Aorta (tissue), 5 donors: ENCODE measurements around the gene LYPD4. TPM values are rescaled to one million over a fixed set of nuclear protein-coding genes. Genes with fewer than 3 reads are reported as not detected.
"Not testable (repeated sequence)": the region's sequence is repeated elsewhere in the genome, so short reads cannot be mapped to it uniquely, and the experiment has no call there.

Experiments
- ATAC-seq: fragments of 200-7000 bp; cut with Tn5 transposase; one replicate; pipeline ENCODE4 v1.9.1; 2022; ENCODE audit warnings: moderate library complexity; ENCODE audit not compliant: low FRiP score
- DNase-seq, 2 donors: peaks; one replicate each; pipeline ENCODE4 v3.0.0-alpha.2; 2020
- H3K27ac ChIP-seq, 2 donors: one replicate each; pipeline ENCODE4 v1.5.1; 2013; ENCODE audit warnings: low read length in 2 of 2, mild to moderate bottlenecking in 2 of 2, moderate library complexity in 2 of 2, control low read depth in 1 of 2, inconsistent platforms in 1 of 2, low read depth in 1 of 2
- H3K27me3 ChIP-seq, 2 donors: one replicate each; pipeline ENCODE4 v1.6.1; 2013; ENCODE audit warnings: control low read depth in 1 of 2, low read length in 1 of 2, mild to moderate bottlenecking in 1 of 2, moderate library complexity in 1 of 2; ENCODE audit not compliant: insufficient read depth in 2 of 2, control insufficient read depth in 1 of 2
- H3K36me3 ChIP-seq, 2 donors: one replicate each; pipeline ENCODE4 v1.6.1; 2013; ENCODE audit warnings: control low read depth in 1 of 2, low read length in 1 of 2, mild to moderate bottlenecking in 1 of 2; ENCODE audit not compliant: insufficient read depth in 2 of 2, control insufficient read depth in 1 of 2
- H3K4me1 ChIP-seq, 2 donors: one replicate each; pipeline ENCODE4 v1.6.1; 2013; ENCODE audit warnings: low read length in 2 of 2, control low read depth in 1 of 2, mild to moderate bottlenecking in 1 of 2, moderate library complexity in 1 of 2; ENCODE audit not compliant: insufficient read depth in 2 of 2, control insufficient read depth in 1 of 2
- H3K4me3 ChIP-seq, 2 donors: one replicate each; pipeline ENCODE4 v1.5.1; 2013; ENCODE audit warnings: low read length in 2 of 2, control low read depth in 1 of 2, mild to moderate bottlenecking in 1 of 2
- H3K9me3 ChIP-seq: one replicate; pipeline ENCODE4 v1.6.1; 2013; ENCODE audit warnings: mild to moderate bottlenecking, low read length; ENCODE audit not compliant: control insufficient read depth
- WGBS, 2 donors: extraction: QIAGEN DNeasy Blood & Tissue Kit; methylation state at CpG; one replicate each; pipeline ENCODE4 v1.1.7; 2013; 5-methylcytosine and 5-hydroxymethylcytosine counted together
- intact Hi-C, 2 donors: fragments of 100-400 bp; cut with DNase I; formaldehyde crosslinking; loops; one replicate each; pipeline versions ENCODE4 v1.14.2 to v1.15.0; 2022
- polyA plus RNA-seq, 2 donors: library from polyadenylated mRNA; stranded (reverse); fragments of 200-250 nt; gene quantifications; one replicate each; pipeline ENCODE4 v1.2.3, GENCODE V29; 2013
- total RNA-seq, 2 donors: library from RNA; stranded (reverse); fragmentation: NEBNext Ultra II Directional; extraction: Animal tissue kit (Norgen Biotek cat#: 25700); gene quantifications; one replicate each; pipeline ENCODE4 v1.2.1, GENCODE V29; 2021
- donor health status: healthy with polysubstance abuse.
- donor health status: Bipolar disorder and iron deficiency.
- donor health status: DM: no; HTN: no; CAD: no.
- donor health status: DM: no; HTN: no; CAD: no.
- donor health status: DM: yes; HTN: yes; CAD: no.

The LYPD4 gene
- total and polyA plus RNA-seq, 4 donors: not detected

- 60 to 62% methylated on average over 9 of the region's 9 CpGs for WGBS, 2 donors
- DNase-seq: no peak
- H3K27ac ChIP-seq: no peak within 1 kb of the TSS
- no peaks in the 10 kb centered on the region for H3K36me3 ChIP-seq
- H3K4me1 ChIP-seq: no peaks in the 10 kb centered on the region
- peak; percentile 33 for ATAC-seq
- H3K9me3 ChIP-seq: no peaks in the 10 kb centered on the region
- intact Hi-C loops: no loop called here
- no peaks in the 10 kb centered on the region for H3K27me3 ChIP-seq
- no peak within 1 kb of the TSS for H3K4me3 ChIP-seq
Observed at GRCh38 chr19:41876847-41877832, 32.7 kb upstream of the LYPD4 start, which contains the start of gene CD79A. Gene CD79A (plus strand): TSS chr19:41877279. CDS start chr19:41877305, 26 bp downstream.

DNA sequence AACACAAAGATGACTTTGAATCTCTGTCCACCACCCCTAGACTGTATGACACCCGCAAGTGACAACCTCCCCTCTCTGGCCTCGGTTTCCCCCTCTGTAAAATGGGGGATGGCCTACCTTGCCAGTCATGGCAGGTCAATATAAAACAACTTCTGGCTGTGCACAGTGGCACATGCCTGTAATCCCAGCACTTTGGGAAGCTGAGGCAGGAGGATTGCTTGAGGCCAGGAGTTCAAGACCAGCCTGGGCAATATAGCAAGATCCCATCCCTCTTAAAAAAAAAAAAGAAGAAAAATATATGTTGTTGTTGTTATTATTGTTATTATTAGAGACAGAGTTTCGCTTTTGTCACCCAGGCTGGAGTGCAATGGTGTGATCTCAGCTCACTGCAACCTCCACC, 31.5 kb upstream of the LYPD4 start:
- H3K4me3 ChIP-seq, H3K27ac ChIP-seq, H3K27me3 ChIP-seq, H3K9me3 ChIP-seq, ATAC-seq, DNase-seq, intact Hi-C loops, H3K4me1 ChIP-seq, H3K36me3 ChIP-seq: not testable (repeated sequence)
- WGBS, 2 donors: 77 to 85% methylated on average over 3 of the region's 3 CpGs

DNA sequence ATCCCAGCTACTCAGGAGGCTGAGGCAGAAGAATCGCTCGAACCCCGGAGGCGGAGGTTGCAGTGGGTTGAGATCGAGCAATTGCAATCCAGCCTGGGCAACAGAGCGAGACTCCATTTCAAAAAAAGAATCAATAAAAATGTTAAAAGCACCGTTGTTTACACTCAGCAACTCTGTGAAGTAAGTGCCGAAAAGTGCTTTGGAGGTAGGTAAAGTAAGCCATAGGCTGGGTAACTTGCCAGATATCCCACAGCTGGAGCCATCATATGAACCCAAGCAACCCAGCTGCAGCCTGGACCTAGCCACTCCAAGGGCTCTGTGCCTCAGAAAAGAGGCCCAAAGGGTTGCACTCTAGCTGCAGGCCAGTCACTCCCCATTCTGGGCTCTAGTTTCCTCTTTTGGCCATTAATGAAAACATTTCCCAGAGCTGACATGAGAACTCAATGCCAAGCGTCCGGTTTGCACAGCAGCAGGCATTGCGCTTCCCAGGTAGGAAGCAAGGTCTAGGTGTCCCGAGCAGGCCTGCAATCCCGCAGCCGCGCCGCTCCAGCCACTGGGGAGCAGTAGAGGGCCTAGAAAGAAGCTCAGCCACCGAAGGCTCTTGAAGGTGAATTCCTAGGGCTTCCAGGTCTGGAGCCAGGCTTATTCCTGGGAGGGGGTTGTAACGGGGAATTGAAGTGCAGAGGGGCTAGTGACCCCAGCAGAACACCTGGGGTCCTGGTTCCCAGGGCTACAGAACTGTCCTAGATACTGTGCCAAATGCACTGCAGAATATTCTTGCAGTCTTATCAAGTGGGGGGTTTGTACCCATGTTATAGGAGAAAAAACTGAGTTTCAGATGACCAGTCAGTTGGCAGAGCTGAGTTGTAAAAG, 28.5 kb upstream of the LYPD4 start:
- 49 to 50% methylated on average over 18 of the region's 18 CpGs for WGBS, 2 donors
- Histone ChIP-seq H3K4me3 (no peak overlapping the region), H3K27ac (no peak overlapping the region), H3K4me1 (no peaks in the 10 kb centered on the region), H3K9me3 (no peaks in the 10 kb centered on the region), H3K27me3 (no peaks in the 10 kb centered on the region), H3K36me3 (peaks cover 0 to 4% of the 10 kb centered on the region in 2 donors)
- DNase-seq (peak; percentile 64 to 84), ATAC-seq (no peak)
- intact Hi-C loops: no loop called here

GRCh38 chr19:41872384-41872774, 27.9 kb upstream of the LYPD4 start:
- ATAC-seq (no peak), DNase-seq (no peak)
- intact Hi-C loops: no loop called here
- peaks cover 0 to 4% of the 10 kb centered on the region in 2 donors for H3K36me3 ChIP-seq
- no peak overlapping the region for H3K4me3 ChIP-seq
- no peaks in the 10 kb centered on the region for H3K27me3 ChIP-seq
- H3K27ac ChIP-seq: no peak overlapping the region
- H3K4me1 ChIP-seq: no peaks in the 10 kb centered on the region
- H3K9me3 ChIP-seq: no peaks in the 10 kb centered on the region
- WGBS, 2 donors: 87 to 90% methylated on average over 12 of the region's 12 CpGs

DNA sequence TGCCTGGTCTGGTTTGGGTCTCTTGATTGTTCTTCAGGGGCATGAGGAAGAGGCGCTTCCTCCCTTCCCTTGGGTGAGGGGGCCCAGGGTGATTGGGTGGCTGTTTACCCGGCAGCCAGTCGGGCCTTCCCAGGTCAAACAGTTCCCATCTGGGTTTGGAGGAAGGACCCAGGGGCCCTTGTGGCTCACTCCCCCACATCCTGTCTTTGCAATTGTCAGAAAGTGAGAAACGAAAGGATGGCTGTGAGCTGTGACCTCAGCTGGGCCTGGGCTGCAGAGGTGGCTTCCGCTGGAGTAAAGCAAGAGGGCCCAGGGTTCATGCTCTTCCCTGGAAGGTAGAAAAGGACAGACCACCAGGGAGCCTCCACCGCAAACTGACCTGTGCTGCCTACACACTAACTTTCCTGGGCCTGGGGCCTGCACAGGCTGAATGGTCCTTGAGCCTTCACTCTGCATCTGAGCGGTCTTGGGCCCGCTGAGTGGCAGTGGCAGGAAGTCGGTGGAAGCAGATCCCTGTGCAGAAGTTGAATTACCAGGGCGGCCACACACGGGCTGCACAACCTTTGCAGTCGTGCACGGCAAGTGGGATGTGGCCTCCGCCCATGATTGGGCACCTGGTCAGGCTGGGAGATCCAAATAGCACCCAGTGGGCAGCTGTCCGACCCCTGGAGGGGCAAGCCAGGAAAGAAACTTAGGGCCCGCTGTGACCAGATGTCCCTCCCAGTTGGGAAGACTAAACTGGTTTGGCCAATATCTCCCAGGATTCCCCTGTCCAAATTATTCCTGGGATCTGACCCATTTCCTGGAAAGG, 27.3 kb upstream of the LYPD4 start:
- no peaks in the 10 kb centered on the region for H3K27me3 ChIP-seq
- no peaks in the 10 kb centered on the region for H3K4me1 ChIP-seq
- peaks cover 0 to 4% of the 10 kb centered on the region in 2 donors for H3K36me3 ChIP-seq
- H3K4me3 ChIP-seq: no peak overlapping the region
- no peaks in the 10 kb centered on the region for H3K9me3 ChIP-seq
- H3K27ac ChIP-seq: no peak overlapping the region
- 75% methylated on average over 16 of the region's 16 CpGs for WGBS, 2 donors
- DNase-seq (no peak), ATAC-seq (peak; percentile 37)
- intact Hi-C loops: no loop called here

GRCh38 chr19:41870401-41870873, 26.0 kb upstream of the LYPD4 start:
- WGBS, 2 donors: 35 to 88% methylated on average over 2 to 3 of the region's 3 CpGs
- peaks cover 0 to 4% of the 10 kb centered on the region in 2 donors for H3K36me3 ChIP-seq
- intact Hi-C loops: no loop called here

DNA sequence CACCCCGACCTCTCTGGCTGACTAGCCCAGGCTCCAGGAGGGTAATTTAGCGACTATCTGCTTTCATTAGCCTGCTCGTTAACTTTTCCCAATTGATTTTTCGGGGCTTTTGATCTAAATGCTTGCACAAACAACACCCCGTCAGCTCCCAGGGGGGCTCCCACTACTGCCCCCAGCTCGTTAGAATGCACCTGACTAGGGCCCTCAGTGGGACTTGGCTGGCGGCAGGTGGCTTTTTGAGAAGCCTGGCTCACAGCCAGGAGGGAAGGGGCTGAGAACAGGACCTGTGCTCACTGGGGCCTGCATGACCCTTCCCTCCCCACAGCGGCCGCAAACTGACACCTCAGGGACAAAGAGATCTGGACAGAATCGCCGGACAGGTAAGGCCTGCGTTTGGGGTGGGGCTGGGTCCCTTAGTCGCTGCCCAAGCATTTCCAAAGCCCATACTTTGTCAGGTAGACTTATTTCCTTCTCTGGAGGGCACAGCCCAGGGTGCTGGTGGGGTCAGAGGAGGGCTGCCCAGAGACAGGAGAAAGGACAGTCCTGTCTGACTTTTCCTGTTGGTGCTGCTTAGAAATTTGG, 25.0 kb upstream of the LYPD4 start:
- H3K27ac ChIP-seq: no peak overlapping the region
- DNase-seq (no peak), ATAC-seq (no peak)
- intact Hi-C loops: no loop called here
- peaks cover 0 to 6% of the 10 kb centered on the region in 2 donors for H3K36me3 ChIP-seq
- H3K4me1 ChIP-seq: no peaks in the 10 kb centered on the region
- WGBS, 2 donors: 84 to 85% methylated on average over 13 of the region's 13 CpGs
- no peaks in the 10 kb centered on the region for H3K27me3 ChIP-seq
- no peaks in the 10 kb centered on the region for H3K9me3 ChIP-seq
- no peak overlapping the region for H3K4me3 ChIP-seq

More at GRCh38 chr19:41870401-41870873, 26.0 kb upstream of the LYPD4 start:
- Histone ChIP-seq H3K9me3 (no peaks in the 10 kb centered on the region), H3K27me3 (no peaks in the 10 kb centered on the region), H3K4me3 (no peak overlapping the region), H3K27ac (no peak overlapping the region), H3K4me1 (no peaks in the 10 kb centered on the region)
- DNase-seq: no peak
- no peak for ATAC-seq

- intact Hi-C loops: no loop called here
- ATAC-seq: no peak
- Histone ChIP-seq H3K9me3 (no peaks in the 10 kb centered on the region), H3K27ac (no peak overlapping the region), H3K36me3 (peaks cover 0 to 10% of the 10 kb centered on the region in 2 donors), H3K4me3 (no peak overlapping the region), H3K27me3 (no peaks in the 10 kb centered on the region), H3K4me1 (no peaks in the 10 kb centered on the region)
- DNase-seq: no peak
- WGBS, 2 donors: 82 to 92% methylated on average over 12 of the region's 12 CpGs
Observed at GRCh38 chr19:41868989-41869300, 24.5 kb upstream of the LYPD4 start.
